ENCODE data around the gene TMEM161A. TPM values are rescaled to one million over a fixed set of nuclear protein-coding genes. Genes with fewer than 3 reads are reported as not detected.

The TMEM161A gene
- total and polyA plus RNA-seq, 2 donors (not counting 1 experiment from before 2014, with no cell fraction given): 23.6 to 44.0 TPM

GRCh38 chr19:19179548-19180441, 41.5 kb upstream of the TMEM161A start:
- Histone ChIP-seq H3K27ac (ENCODE audit: low read length in 2 of 2) (no peak overlapping the region), H3K36me3 (replicated peaks in 1 of 2; ENCODE audit: control extremely low read depth in 1 of 2, control insufficient read depth in 1 of 2, extremely low read depth in 1 of 2, insufficient read depth in 2 of 2, low read length in 1 of 2) (peaks cover 0 to 39% of the 10 kb centered on the region in 2 experiments), H4K20me1 (ENCODE audit: control insufficient read depth, insufficient read depth, low read length, poor library complexity, severe bottlenecking) (no peaks in the 10 kb centered on the region), H3K4me2 (replicated peaks; ENCODE audit: low read depth, low read length, poor library complexity, severe bottlenecking) (no peak overlapping the region), H3K79me2 (ENCODE audit: control insufficient read depth, insufficient read depth, low read length) (peaks cover 4% of the 10 kb centered on the region), H3K4me3 (ENCODE audit: control extremely low read depth in 1 of 5, extremely low read depth in 1 of 5, insufficient read depth in 1 of 5, low read depth in 2 of 5, low read length in 4 of 5) (no peak overlapping the region), H3K4me1 (ENCODE audit: control insufficient read depth in 2 of 2, insufficient read depth in 2 of 2, low read length in 2 of 2) (peaks cover 0 to 8% of the 10 kb centered on the region in 2 donors), H3K9ac (ENCODE audit: low read length) (no peak overlapping the region), H3K9me3 (ENCODE audit: control extremely low read depth in 1 of 3, control insufficient read depth in 2 of 3, insufficient read depth in 1 of 3, low read length in 2 of 3) (no peaks in the 10 kb centered on the region), H3K27me3 (replicated peaks in 1 of 4; ENCODE audit: control extremely low read depth in 1 of 4, control insufficient read depth in 3 of 4, insufficient read depth in 4 of 4, low read length in 3 of 4) (no peaks in the 10 kb centered on the region), H2AFZ (ENCODE audit: insufficient read depth, low read depth, low read length, poor library complexity, severe bottlenecking) (no peak overlapping the region)
- CTCF ChIA-PET: interaction anchor here (0.5 to 13.6 kb wide), 2 partner anchors 13 to 35 kb away, joined by 3 to 285 read pairs; no protein-coding TSS in a partner anchor
- no peaks in the 10 kb centered on the region for H3K9me3 Mint-ChIP-seq (ENCODE audit: insufficient read depth)
- no peak for TF ChIP-seq EZH2 (IDR thresholded peaks at IDR 0.05; ENCODE audit: borderline replicate concordance, insufficient read depth, low read depth, low read length, poor library complexity, severe bottlenecking)
- no peak for TF ChIP-seq CTCF (IDR thresholded peaks at IDR 0.05)
- ATAC-seq (ENCODE audit: low read depth): no peak
- peaks cover 5% of the 10 kb centered on the region for H3K4me1 Mint-ChIP-seq
- H3K4me3 Mint-ChIP-seq: no peak overlapping the region
- WGBS (ENCODE audit: insufficient coverage): 93% methylated on average over 16 of the region's 17 CpGs
- POLR2A ChIA-PET: no interaction called here
- no peak for DNase-seq
- no peak overlapping the region for H3K27ac Mint-ChIP-seq
- H3K27me3 Mint-ChIP-seq: no peaks in the 10 kb centered on the region
- intact Hi-C loops (cut with micrococcal nuclease): no loop called here

GRCh38 chr19:19176950-19177349, 38.7 kb upstream of the TMEM161A start:
- Histone ChIP-seq H3K27me3 (replicated peaks in 1 of 4; ENCODE audit: control extremely low read depth in 1 of 4, control insufficient read depth in 3 of 4, insufficient read depth in 4 of 4, low read length in 3 of 4) (no peaks in the 10 kb centered on the region), H3K36me3 (replicated peaks in 1 of 2; ENCODE audit: control extremely low read depth in 1 of 2, control insufficient read depth in 1 of 2, extremely low read depth in 1 of 2, insufficient read depth in 2 of 2, low read length in 1 of 2) (peaks cover 0 to 28% of the 10 kb centered on the region in 2 experiments), H3K4me2 (replicated peaks; ENCODE audit: low read depth, low read length, poor library complexity, severe bottlenecking) (no peak overlapping the region), H3K9me3 (ENCODE audit: control extremely low read depth in 1 of 3, control insufficient read depth in 2 of 3, insufficient read depth in 1 of 3, low read length in 2 of 3) (no peaks in the 10 kb centered on the region), H4K20me1 (ENCODE audit: control insufficient read depth, insufficient read depth, low read length, poor library complexity, severe bottlenecking) (no peaks in the 10 kb centered on the region), H3K27ac (ENCODE audit: low read length in 2 of 2) (no peak overlapping the region), H3K9ac (ENCODE audit: low read length) (no peak overlapping the region), H3K4me1 (ENCODE audit: control insufficient read depth in 2 of 2, insufficient read depth in 2 of 2, low read length in 2 of 2) (peaks cover 0 to 4% of the 10 kb centered on the region in 2 donors), H3K4me3 (ENCODE audit: control extremely low read depth in 1 of 5, extremely low read depth in 1 of 5, insufficient read depth in 1 of 5, low read depth in 2 of 5, low read length in 4 of 5) (no peak overlapping the region), H2AFZ (ENCODE audit: insufficient read depth, low read depth, low read length, poor library complexity, severe bottlenecking) (no peak overlapping the region), H3K79me2 (ENCODE audit: control insufficient read depth, insufficient read depth, low read length) (no peaks in the 10 kb centered on the region)
- WGBS (ENCODE audit: insufficient coverage): 100% methylated on average over 5 of the region's 8 CpGs
- TF ChIP-seq CTCF (IDR thresholded peaks at IDR 0.05) (no peak), EZH2 (IDR thresholded peaks at IDR 0.05; ENCODE audit: borderline replicate concordance, insufficient read depth, low read depth, low read length, poor library complexity, severe bottlenecking) (no peak)
- H3K27me3 Mint-ChIP-seq: no peaks in the 10 kb centered on the region
- CTCF ChIA-PET: interaction anchor here (1.8 to 13.6 kb wide), 3 partner anchors 10 to 124 kb away, joined by 3 to 285 read pairs (median 31); no protein-coding TSS in a partner anchor
- no peak overlapping the region for H3K27ac Mint-ChIP-seq
- H3K9me3 Mint-ChIP-seq (ENCODE audit: insufficient read depth): no peaks in the 10 kb centered on the region
- no peak for DNase-seq
- no peak overlapping the region for H3K4me3 Mint-ChIP-seq
- intact Hi-C loops (cut with micrococcal nuclease): no loop called here
- no peak for ATAC-seq (ENCODE audit: low read depth)
- POLR2A ChIA-PET: no interaction called here
- H3K4me1 Mint-ChIP-seq: peaks cover 5% of the 10 kb centered on the region
